DMS153 treated with DMSO at 0.1 percent for 48 hours (cell line): ENCODE results near the gene BICDL2.

Experiments used
- DNase-seq: peaks from one replicate; lab custom pipeline; 2025; ENCODE audit not compliant: unreplicated experiment; lab: John Stamatoyannopoulos, UW

Gene BICDL2

DNA sequence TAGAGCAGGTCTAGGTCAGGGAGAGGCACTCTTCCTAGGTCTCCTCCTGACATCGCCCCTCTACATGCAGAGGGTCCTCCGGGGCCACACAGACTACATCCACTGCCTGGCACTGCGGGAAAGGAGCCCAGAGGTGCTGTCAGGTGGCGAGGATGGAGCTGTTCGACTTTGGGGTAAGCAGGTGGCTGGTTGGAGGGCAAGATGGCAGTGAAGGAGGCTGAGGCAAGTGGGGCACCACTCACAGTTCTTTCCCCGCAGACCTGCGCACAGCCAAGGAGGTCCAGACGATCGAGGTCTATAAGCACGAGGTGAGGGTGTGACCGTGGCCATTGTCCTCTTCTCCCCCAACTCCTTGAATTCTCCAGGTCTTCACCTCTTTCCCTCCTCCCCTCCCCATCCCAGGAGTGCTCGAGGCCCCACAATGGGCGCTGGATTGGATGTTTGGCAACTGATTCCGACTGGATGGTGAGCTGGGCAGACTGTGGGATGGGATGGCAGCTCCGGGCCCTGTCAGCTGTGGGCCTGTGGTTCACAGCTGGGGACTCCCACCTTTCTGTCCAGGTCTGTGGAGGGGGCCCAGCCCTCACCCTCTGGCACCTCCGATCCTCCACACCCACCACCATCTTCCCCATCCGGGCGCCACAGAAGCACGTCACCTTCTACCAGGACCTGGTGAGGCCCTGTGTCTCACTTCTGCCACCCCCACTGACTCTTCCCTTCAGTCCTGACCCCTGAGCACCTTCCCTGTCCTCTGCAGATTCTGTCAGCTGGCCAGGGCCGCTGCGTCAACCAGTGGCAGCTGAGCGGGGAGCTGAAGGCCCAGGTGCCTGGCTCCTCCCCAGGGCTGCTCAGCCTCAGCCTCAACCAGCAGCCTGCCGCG, 9.9 kb downstream of the BICDL2 start:
- DNase-seq = no peak

GRCh38 chr16:3026003-3026378, 10.8 kb downstream of the BICDL2 start:
- DNase-seq = no peak

GRCh38 chr16:3025032-3026002, 11.4 kb downstream of the BICDL2 start:
- DNase-seq = no peak

GRCh38 chr16:3023669-3024478, 12.9 kb downstream of the BICDL2 start, which contains the start of the genes HCFC1R1 and THOC6:
TSS of gene HCFC1R1 (minus strand) at chr16:3023942. CDS start at chr16:3023941, 1 bp downstream.
TSS of gene THOC6 (plus strand) at chr16:3024035. CDS start at chr16:3024327, 292 bp downstream.
- DNase-seq = peak; percentile 89

- no peak for DNase-seq
Observed at GRCh38 chr16:3023415-3023668, 13.4 kb downstream of the BICDL2 start.

DNA sequence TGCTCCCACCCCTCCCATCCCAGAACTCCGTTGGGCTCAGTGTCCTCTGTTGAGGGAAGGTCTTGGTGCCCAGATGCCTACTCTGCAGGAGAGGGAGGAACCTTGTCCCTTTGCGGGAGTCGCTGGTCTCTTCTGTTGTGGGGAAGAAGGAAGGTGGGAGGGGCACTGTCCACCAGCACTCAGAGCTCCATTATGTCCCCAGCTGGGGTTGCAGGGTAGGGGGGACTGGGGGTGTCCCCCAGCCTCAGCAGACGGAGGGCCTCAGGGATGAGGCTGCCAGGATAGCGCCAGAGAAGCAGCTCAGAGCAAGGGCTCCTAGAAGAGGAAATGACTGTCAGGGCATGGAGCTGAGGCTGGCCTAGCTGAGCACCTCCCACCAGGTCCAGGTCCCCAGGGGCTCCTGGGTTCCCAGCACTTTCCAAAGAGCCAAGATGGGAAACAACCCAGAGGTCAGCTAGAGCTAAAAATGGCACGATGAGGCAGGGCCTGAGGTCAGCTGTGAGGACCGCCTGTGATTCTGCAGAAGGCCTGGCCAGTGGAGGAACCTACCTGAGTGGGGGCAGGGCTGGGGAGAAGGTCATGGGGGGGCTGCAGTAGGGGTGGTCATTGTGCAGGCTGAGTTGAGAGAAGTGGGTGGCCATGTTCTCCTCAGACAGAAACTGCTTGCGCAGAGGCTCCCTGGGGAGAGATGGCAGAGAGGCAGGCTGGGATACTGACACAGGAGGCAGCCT, 13.9 kb downstream of the BICDL2 start:
- peak; percentile 13 for DNase-seq

DNA sequence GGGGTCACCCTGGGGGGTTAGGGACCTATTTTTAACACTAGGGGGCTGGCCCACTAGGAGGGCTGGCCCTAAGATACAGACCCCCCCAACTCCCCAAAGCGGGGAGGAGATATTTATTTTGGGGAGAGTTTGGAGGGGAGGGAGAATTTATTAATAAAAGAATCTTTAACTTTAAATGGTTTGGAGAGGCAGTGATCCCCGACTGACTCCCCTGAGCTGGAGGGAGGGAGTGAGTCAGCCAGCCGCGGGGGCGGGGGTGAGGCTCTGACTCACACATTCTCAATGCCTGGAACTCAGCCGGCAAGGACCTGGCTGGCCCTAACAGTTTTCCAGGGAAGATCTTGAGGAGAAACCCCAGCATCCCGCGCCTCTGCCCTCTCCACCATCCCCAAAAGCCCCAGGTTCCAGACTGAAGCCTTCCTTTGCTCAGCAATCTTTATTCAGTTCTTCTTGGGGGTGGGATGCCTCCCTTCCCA, 14.5 kb downstream of the BICDL2 start:
- DNase-seq = no peak

DNA sequence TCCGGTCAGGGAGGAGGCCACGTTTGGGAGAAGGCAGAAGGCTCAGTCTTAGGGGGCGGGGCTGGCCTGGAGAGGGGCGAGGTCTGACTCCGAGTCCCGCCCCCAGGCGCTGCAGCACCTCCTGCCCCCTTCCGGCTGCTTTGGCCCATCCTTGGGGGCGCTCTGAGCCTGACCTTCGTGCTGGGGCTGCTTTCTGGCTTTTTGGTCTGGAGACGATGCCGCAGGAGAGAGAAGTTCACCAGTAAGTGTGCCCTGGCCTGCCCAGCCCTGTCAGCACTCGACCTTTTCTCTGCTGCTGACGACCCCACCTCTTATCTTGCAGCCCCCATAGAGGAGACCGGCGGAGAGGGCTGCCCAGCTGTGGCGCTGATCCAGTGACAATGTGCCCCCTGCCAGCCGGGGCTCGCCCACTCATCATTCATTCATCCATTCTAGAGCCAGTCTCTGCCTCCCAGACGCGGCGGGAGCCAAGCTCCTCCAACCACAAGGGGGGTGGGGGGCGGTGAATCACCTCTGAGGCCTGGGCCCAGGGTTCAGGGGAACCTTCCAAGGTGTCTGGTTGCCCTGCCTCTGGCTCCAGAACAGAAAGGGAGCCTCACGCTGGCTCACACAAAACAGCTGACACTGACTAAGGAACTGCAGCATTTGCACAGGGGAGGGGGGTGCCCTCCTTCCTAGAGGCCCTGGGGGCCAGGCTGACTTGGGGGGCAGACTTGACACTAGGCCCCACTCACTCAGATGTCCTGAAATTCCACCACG, 15.1 kb downstream of the BICDL2 start:
- peak; percentile 27 for DNase-seq

DNA sequence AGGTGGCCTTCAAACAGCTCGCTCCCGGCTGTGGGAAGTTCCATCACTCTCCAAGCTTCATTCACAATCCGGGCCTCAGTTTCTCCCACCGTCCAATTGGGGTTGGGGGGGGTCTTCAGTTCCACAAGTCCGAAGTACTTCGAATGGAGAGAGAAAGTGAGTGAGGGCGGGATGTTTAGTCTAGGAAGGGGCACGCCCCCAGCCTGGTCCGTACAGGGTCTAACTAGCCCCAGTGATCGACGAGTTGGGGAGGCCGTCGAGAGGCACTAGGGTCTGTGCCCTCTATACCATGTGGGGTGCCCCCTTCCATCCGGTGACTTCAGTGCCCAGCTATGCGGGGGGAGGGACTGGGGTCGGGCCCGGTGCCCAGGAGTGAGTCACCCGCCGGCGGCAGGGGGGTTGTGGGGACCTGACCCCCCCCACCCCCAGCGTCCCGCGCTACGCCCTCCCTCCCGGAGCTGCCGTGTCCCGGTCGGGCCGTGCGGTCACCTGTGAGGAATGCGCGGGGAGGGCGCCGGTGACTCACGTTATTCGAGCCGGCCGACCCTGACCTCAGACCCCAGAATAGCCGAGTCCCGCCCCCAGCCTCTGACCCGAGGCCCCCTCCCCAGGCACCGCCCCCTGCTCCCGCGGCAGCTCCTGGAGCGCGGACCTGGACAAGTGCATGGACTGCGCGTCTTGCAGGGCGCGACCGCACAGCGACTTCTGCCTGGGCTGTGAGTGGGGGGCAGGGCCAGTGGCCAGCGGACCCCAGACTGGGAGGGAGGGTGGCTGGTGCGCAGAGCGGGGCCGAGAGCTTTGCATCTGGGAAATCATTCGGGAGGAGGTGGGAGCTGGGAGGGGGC, 15.9 kb downstream of the BICDL2 start:
- DNase-seq = no peak

GRCh38 chr16:3020247-3020603, 16.5 kb downstream of the BICDL2 start, which contains the start of gene TNFRSF12A:
TSS of gene TNFRSF12A (plus strand) at chr16:3020368. CDS start at chr16:3020398, 30 bp downstream.
- DNase-seq = peak; percentile 47

DNA sequence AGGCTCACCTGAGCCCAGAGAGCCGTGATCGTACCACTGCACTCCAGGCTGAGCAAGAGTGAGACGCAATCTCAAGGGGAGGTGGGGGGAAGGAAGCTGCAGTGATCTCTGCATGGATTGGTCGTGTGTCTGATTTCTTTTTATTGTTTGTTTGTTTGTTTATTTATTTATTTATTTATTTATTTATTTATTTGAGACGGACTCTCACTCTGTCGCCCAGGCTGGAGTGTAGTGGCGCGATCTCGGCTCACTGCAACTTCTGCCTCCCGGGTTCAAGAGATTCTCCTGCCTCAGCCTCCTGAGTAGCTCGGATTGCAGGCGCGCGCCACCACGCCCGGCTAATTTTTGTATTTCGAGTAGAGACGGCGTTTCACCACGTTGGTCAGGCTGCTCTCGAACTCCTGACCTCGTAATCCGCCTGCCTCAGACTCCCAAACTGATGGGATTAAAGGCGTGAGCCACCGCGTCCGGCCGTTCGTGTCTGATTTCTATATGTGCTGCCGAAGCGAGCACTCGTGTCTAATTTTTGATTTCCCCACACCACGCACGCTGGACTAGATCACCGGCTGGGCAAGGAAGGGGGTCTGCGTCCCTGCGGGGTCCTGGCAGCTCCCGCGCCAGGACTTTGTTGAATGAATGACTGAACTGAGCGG, 17.0 kb downstream of the BICDL2 start:
- no peak for DNase-seq

DNA sequence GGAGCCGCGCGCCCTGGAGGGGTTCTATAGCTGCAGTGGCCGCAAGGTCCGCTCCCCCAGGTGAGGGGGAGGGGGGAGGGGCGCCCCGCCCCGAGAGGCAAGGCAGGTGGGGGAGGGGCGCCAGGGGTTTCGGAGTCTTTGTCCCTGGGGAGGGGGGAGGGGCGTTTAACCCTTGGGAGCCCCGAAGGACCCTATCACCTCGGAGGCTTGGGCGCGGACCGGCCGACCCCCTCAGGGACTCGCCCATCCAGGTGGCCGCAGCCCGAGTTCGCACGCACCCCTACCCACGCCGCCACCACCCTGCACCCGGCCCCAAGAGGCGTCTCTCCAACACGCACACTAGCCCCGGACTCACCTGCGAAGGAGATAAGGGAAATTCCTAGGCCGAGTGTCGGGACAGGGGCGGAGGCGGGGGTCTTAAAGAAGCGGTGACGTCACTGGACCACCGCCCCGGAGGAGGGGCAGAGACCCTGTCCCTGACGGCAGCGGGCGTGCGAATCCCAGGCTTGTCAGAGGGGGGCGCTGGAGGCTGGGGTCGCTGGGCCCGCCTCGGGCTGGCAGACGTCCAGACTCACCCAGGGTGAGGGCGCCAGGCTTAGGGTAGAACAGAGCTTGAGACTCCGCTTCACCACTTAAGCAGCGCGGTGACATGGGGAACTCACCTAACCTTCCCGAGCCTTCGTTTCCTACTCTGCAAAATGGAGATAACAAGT, 18.8 kb downstream of the BICDL2 start, which contains the start of gene CLDN6:
Gene CLDN6 (minus strand): TSS at position 390 of the 713 bp plus-strand sequence. CDS start 2,162 bp downstream, outside the sequence.
- DNase-seq = peak; percentile 13

DNA sequence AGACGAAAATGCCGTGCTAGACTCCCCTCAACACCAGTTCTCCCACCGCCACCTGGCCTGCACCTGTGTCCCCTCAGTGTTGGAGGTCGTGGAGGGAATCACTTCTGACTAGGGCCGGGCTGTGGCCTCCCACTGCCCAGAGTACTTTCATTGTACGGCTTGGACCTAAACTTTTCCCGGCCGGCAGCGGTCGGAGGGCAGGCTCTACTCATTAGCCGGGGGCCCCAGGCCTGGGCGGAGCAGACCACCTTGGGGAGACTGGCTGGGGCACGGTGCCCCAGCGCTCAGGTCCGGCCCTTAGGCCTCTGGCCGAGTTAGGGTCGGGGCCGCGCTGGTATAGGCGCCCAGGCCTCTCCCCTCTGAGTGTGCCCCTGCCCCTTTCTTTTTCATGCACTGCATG, 19.4 kb downstream of the BICDL2 start:
- no peak for DNase-seq

DNA sequence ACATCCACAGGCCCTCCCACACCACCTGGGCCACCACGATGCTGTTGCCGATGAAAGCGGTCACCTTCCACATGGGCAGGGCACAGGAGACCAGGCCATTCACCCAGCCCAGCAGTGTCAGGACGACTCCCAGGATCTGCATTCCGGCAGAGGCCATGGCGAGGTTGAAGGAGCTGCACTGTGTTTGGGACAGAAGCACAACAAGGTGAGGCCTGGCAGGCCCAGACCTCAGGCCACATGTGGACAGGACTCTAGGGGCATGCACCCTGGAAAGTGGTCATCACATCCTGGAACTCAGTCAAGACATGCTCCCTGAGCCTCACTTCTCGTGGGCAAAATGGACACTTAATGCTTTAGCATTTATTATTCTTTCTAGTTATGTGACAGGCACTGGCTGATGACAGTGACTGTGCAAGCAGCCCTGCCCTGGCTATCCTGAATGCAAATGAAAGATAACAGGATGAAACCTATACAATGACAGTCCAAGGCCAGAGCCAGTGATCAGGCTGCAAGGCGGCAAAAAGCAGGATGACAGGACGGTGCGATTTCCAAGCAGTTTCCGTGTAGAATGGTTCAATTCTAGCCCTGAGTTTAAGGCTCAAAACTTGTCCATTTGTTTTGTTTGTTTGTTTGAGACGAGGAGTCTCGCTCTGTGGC, 20.8 kb downstream of the BICDL2 start:
- no peak for DNase-seq

- DNase-seq = no peak
Observed at GRCh38 chr16:3014971-3015370, 21.8 kb downstream of the BICDL2 start.

GRCh38 chr16:3013998-3014690, 22.6 kb downstream of the BICDL2 start:
- DNase-seq = no peak
